Liver (tissue), 9 donors: ENCODE results near the gene MKKS. TPM values are rescaled to one million over a fixed set of nuclear protein-coding genes. Genes with fewer than 3 reads are reported as not detected.

Source experiments
- DNase-seq: peaks from one replicate; pipeline ENCODE4 v3.0.0-alpha.2; 2017; ENCODE audit warnings: low spot score
- H3K27ac ChIP-seq, 2 donors: one replicate each; pipeline ENCODE4 v1.7.0; 2013; ENCODE audit warnings: inconsistent platforms in 2 of 2, low read length in 2 of 2, control low read depth in 1 of 2, low read depth in 1 of 2, mild to moderate bottlenecking in 1 of 2
- H3K27me3 ChIP-seq, 4 donors: one replicate each; pipeline versions ENCODE4 v1.6.1 to v1.7.0; 2013; ENCODE audit warnings: low read length in 3 of 4, inconsistent platforms in 1 of 4, mild to moderate bottlenecking in 1 of 4, moderate library complexity in 1 of 4; ENCODE audit not compliant: control insufficient read depth in 4 of 4, insufficient read depth in 4 of 4
- H3K36me3 ChIP-seq, 4 donors: one replicate each; pipeline versions ENCODE4 v1.6.1 to v1.7.0; 2013; ENCODE audit warnings: low read length in 3 of 4, mild to moderate bottlenecking in 3 of 4, low read depth in 1 of 4, moderate library complexity in 1 of 4; ENCODE audit not compliant: control insufficient read depth in 4 of 4, insufficient read depth in 3 of 4
- H3K4me1 ChIP-seq, 4 donors: one replicate each; pipeline versions ENCODE4 v1.6.1 to v1.7.0; 2013; ENCODE audit warnings: low read length in 3 of 4, mild to moderate bottlenecking in 3 of 4, moderate library complexity in 1 of 4; ENCODE audit not compliant: control insufficient read depth in 4 of 4, insufficient read depth in 4 of 4
- H3K4me3 ChIP-seq, 3 donors: one replicate each; pipeline versions ENCODE4 v1.6.1 to v1.7.0; 2013; ENCODE audit warnings: low read length in 3 of 3, control low read depth in 1 of 3, low read depth in 1 of 3, mild to moderate bottlenecking in 1 of 3
- H3K9ac ChIP-seq, 2 donors: one replicate each; pipeline ENCODE4 v1.7.0; 2013; ENCODE audit warnings: low read length in 2 of 2, mild to moderate bottlenecking in 2 of 2, moderate library complexity in 2 of 2, control low read depth in 1 of 2, low read depth in 1 of 2
- H3K9me3 ChIP-seq, 4 donors: one replicate each; pipeline versions ENCODE4 v1.6.1 to v1.7.0; 2013; ENCODE audit warnings: low read length in 3 of 4; ENCODE audit not compliant: control insufficient read depth in 4 of 4
- ATF3 ChIP-seq: IDR thresholded peaks from 2 replicates; pipeline ENCODE4 v1.6.1; 2016; ENCODE audit warnings: antibody characterized with exemption
- CTCF ChIP-seq: fragments of 150-350 bp; IDR thresholded peaks from 2 replicates; pipeline ENCODE4 v1.5.1; 2017; ENCODE audit warnings: improper control_type of control experiment, low read depth, low read length; ENCODE audit not compliant: missing input control
- EGR1 ChIP-seq, 2 donors: IDR thresholded peaks; 2 replicates each; pipeline ENCODE4 v1.6.1; 2016 to 2018; ENCODE audit warnings: antibody characterized with exemption in 2 of 2, low read depth in 2 of 2
- FOXA1 ChIP-seq: IDR thresholded peaks from 2 replicates; pipeline ENCODE4 v1.6.1; 2016; ENCODE audit warnings: antibody characterized with exemption
- FOXA2 ChIP-seq: IDR thresholded peaks from 2 replicates; pipeline ENCODE4 v1.6.1; 2016; ENCODE audit warnings: antibody characterized with exemption
- GABPA ChIP-seq, 2 donors: IDR thresholded peaks in 1 of 2; conservative IDR thresholded peaks in 1 of 2; 2 replicates each; pipeline ENCODE4 v1.6.1; 2016; ENCODE audit warnings: antibody characterized with exemption in 2 of 2, mild to moderate bottlenecking in 1 of 2, moderate library complexity in 1 of 2
- HNF4A ChIP-seq, 2 donors: conservative IDR thresholded peaks; 2 replicates each; pipeline ENCODE4 v1.6.1; 2016; ENCODE audit warnings: antibody characterized with exemption in 2 of 2, mild to moderate bottlenecking in 2 of 2
- HNF4G ChIP-seq: IDR thresholded peaks from 2 replicates; pipeline ENCODE4 v1.6.1; 2016; ENCODE audit warnings: antibody characterized with exemption
- JUND ChIP-seq, 2 donors: IDR thresholded peaks; 2 replicates each; pipeline ENCODE4 v1.6.1; 2016; ENCODE audit warnings: antibody characterized with exemption in 2 of 2
- MAX ChIP-seq: IDR thresholded peaks from 2 replicates; pipeline ENCODE4 v1.6.1; 2016; ENCODE audit warnings: antibody characterized with exemption
- NR2F2 ChIP-seq: IDR thresholded peaks from 2 replicates; pipeline ENCODE4 v1.6.1; 2016; ENCODE audit warnings: antibody characterized with exemption
- RAD21 ChIP-seq, 2 donors: IDR thresholded peaks; 2 replicates each; pipeline ENCODE4 v1.6.1; 2016; ENCODE audit warnings: antibody characterized with exemption in 2 of 2, mild to moderate bottlenecking in 2 of 2
- RXRA ChIP-seq, 2 donors: IDR thresholded peaks; 2 replicates each; pipeline ENCODE4 v1.6.1; 2017 to 2018; ENCODE audit warnings: antibody characterized with exemption in 2 of 2, mild to moderate bottlenecking in 1 of 2
- TAF1 ChIP-seq: conservative IDR thresholded peaks from 2 replicates; pipeline ENCODE4 v1.6.1; 2016; ENCODE audit warnings: antibody characterized with exemption, mild to moderate bottlenecking
- YY1 ChIP-seq: IDR thresholded peaks from 2 replicates; pipeline ENCODE4 v1.6.1; 2016; ENCODE audit warnings: antibody characterized with exemption, mild to moderate bottlenecking
- ZBTB33 ChIP-seq: IDR thresholded peaks from 2 replicates; pipeline ENCODE4 v1.6.1; 2016; ENCODE audit warnings: antibody characterized with exemption
- polyA plus RNA-seq, 2 donors: library from polyadenylated mRNA; stranded (reverse) in 1 of 2; unstranded in 1 of 2; fragments of 200-250 nt in 1 of 2; fragments of >200 nt in 1 of 2; fragmentation: Nextera tagmentation in 1 of 2; extraction: Ambion mirVana in 1 of 2; gene quantifications; one replicate each; pipeline versions ENCODE4 v1.2.1 to v1.2.3, GENCODE V29; 2013 to 2015
- total RNA-seq, 2 donors: library from RNA; depleted of rRNA; stranded (reverse); fragments of >200 nt; gene quantifications; one replicate each; pipeline ENCODE4 v1.2.3, GENCODE V29; 2014
- TF ChIP-seq, protein P1 (sequence below): IDR thresholded peaks from 2 replicates; pipeline ENCODE4 v1.6.1; 2016; ENCODE audit warnings: antibody characterized with exemption, mild to moderate bottlenecking
- donor health status: healthy.
- donor health status: healthy.
- donor health status: healthy.
- donor health status: healthy.
- donor health status: healthy.

Gene MKKS
- total and polyA plus RNA-seq, 4 donors: 8.3 to 19.1 (median 14.7) TPM

DNA sequence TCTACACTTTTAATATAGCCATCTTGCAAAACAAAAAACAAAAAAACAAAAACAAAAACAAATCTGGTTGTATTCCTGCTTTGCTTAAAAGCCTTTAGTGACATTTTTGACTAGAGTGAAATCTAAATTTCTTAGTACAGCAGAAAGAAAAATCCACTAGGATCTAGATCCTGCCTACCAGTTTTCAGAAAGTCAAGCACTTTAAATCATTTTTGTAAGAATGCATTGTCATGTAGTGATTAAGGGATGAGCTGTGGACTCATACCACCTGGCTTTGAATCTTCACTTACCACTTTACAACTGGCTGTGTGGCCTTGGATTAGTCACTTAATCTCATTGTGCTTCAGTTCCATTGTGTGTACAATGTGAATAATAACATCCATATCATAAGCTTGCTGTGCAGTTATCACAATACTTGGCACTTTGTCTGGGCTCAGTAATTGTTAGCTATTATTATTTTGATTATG is 4.0 kb downstream of the MKKS start:
- DNase-seq: no peak
- no peak overlapping the region for H3K4me3 ChIP-seq
- H3K27ac ChIP-seq: no peak overlapping the region
- H3K36me3 ChIP-seq: peaks cover 0 to 2% (median 0%) of the 10 kb centered on the region in 4 donors
- no peak overlapping the region for H3K9ac ChIP-seq
- H3K9me3 ChIP-seq: no peaks in the 10 kb centered on the region
- TF ChIP-seq ZBTB33 (no peak), YY1 (no peak), ATF3 (no peak), TAF1 (no peak), HNF4G (no peak), HNF4A (conservative IDR thresholded peaks at IDR 0.05) (no peak), FOXA2 (no peak), NR2F2 (no peak), JUND (IDR thresholded peaks at IDR 0.05) (no peak), EGR1 (IDR thresholded peaks at IDR 0.05; ENCODE audit: low read depth in 2 of 2) (no peak), RAD21 (IDR thresholded peaks at IDR 0.05) (no peak), RXRA (IDR thresholded peaks at IDR 0.05) (no peak), GABPA (IDR thresholded peaks at IDR 0.05 in 1 of 2, conservative IDR thresholded peaks at IDR 0.05 in 1 of 2) (no peak), FOXA1 (no peak), CTCF (no peak), MAX (no peak)
- TF ChIP-seq, protein P1, sequence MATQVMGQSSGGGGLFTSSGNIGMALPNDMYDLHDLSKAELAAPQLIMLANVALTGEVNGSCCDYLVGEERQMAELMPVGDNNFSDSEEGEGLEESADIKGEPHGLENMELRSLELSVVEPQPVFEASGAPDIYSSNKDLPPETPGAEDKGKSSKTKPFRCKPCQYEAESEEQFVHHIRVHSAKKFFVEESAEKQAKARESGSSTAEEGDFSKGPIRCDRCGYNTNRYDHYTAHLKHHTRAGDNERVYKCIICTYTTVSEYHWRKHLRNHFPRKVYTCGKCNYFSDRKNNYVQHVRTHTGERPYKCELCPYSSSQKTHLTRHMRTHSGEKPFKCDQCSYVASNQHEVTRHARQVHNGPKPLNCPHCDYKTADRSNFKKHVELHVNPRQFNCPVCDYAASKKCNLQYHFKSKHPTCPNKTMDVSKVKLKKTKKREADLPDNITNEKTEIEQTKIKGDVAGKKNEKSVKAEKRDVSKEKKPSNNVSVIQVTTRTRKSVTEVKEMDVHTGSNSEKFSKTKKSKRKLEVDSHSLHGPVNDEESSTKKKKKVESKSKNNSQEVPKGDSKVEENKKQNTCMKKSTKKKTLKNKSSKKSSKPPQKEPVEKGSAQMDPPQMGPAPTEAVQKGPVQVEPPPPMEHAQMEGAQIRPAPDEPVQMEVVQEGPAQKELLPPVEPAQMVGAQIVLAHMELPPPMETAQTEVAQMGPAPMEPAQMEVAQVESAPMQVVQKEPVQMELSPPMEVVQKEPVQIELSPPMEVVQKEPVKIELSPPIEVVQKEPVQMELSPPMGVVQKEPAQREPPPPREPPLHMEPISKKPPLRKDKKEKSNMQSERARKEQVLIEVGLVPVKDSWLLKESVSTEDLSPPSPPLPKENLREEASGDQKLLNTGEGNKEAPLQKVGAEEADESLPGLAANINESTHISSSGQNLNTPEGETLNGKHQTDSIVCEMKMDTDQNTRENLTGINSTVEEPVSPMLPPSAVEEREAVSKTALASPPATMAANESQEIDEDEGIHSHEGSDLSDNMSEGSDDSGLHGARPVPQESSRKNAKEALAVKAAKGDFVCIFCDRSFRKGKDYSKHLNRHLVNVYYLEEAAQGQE: no peak
- H3K27me3 ChIP-seq: no peaks in the 10 kb centered on the region
- H3K4me1 ChIP-seq: peaks cover 5 to 51% (median 20%) of the 10 kb centered on the region in 4 donors
